ENCODE data around the gene PACSIN1. TPM values are rescaled to one million over a fixed set of nuclear protein-coding genes. Genes with fewer than 3 reads are reported as not detected.

The PACSIN1 gene
- total and polyA plus RNA-seq, 2 donors (not counting 3 experiments of a cell fraction or from before 2014, with no cell fraction given) = 0.03 TPM; not detected in 1

DNA sequence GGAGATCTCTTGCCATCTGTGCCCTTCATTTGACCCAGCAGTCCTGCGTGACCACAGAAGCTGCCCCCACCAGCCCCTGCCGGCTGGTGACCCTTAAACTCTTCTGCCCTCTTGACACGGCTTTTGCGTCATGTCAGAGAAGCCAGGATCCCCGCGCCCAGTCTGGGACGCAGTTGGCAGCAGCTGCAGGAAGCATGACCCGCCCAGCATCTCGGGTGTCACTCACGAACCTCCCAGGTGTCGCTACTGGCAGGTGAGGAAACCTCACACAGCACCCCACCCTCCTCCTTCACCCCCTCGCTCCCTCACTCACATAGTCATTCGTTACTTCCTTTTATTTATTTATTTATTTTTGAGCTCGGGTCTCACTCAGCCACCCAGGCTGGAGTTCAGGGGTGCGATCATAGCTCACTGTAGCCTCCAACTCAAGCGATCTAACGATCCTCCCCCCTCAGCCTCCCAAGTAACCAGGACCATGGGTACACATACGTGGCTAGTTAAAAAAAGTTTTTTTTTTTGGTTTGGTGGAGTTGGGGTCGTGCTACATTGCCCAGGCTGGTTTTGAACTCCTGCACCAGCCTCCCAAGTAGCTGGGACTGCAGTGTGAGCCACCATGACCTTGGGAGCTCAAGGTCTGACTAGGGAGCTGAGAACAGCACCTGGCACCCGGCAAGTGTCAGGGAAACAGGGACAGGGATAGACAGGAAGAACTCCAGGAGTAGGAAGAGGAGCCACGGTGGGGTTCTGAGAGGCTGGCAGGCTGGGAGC lies 104.4 kb downstream of the PACSIN1 start:
- Histone ChIP-seq H4K20me1 (replicated peaks; ENCODE audit: control insufficient read depth, extremely low read depth, insufficient read depth, low read length) (no peaks in the 10 kb centered on the region), H3K36me3 (ENCODE audit: control insufficient read depth in 2 of 2, extremely low read depth in 1 of 2, insufficient read depth in 2 of 2, low read length in 2 of 2) (no peaks in the 10 kb centered on the region), H3K4me2 (ENCODE audit: insufficient read depth, low read length) (no peak overlapping the region), H3K9me1 (replicated peaks; ENCODE audit: control insufficient read depth, extremely low read depth, insufficient read depth, low read length) (no peaks in the 10 kb centered on the region), H3K27ac (ENCODE audit: insufficient read depth, low read depth, low read length) (no peak overlapping the region), H3K9me3 (replicated peaks; ENCODE audit: control insufficient read depth, insufficient read depth, low read length) (no peaks in the 10 kb centered on the region), H2AFZ (ENCODE audit: low read depth, low read length) (no peak overlapping the region), H3K9ac (replicated peaks; ENCODE audit: extremely low read depth, insufficient read depth, low read length) (no peak overlapping the region), H3K27me3 (ENCODE audit: control insufficient read depth in 2 of 2, insufficient read depth in 2 of 2, low read length in 2 of 2) (no peaks in the 10 kb centered on the region), H3K4me1 (ENCODE audit: control insufficient read depth, extremely low read depth, insufficient read depth, low read length) (no peaks in the 10 kb centered on the region), H3K79me2 (ENCODE audit: control insufficient read depth, insufficient read depth, low read length) (no peaks in the 10 kb centered on the region), H3K4me3 (replicated peaks in 1 of 3; ENCODE audit: insufficient read depth in 1 of 3, low read depth in 1 of 3, low read length in 3 of 3) (no peak overlapping the region)
- intact Hi-C loops (cut with micrococcal nuclease) (no loop called here), dilution Hi-C loops (cut with MboI; ENCODE audit: extremely low pct_ligation_motif_present, low sequenced_read_pairs) (no loop called here)
- TF ChIP-seq, protein P1, sequence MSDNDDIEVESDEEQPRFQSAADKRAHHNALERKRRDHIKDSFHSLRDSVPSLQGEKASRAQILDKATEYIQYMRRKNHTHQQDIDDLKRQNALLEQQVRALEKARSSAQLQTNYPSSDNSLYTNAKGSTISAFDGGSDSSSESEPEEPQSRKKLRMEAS (IDR thresholded peaks at IDR 0.05; ENCODE audit: insufficient read depth, insufficient read length) = no peak
- TF ChIP-seq POLR2AphosphoS5 (IDR thresholded peaks at IDR 0.05; ENCODE audit: insufficient read depth, low read depth, low read length) = no peak
- no peak for TF ChIP-seq MYC (IDR thresholded peaks at IDR 0.05; ENCODE audit: low read depth, low read length)
- TF ChIP-seq POLR2A (IDR thresholded peaks at IDR 0.05; ENCODE audit: low read depth, low read length) = no peak
- no peak for TF ChIP-seq GATA2 (IDR thresholded peaks at IDR 0.05; ENCODE audit: insufficient read depth, insufficient read length, low read depth, low read length)
- no peak for TF ChIP-seq FOS (IDR thresholded peaks at IDR 0.05; ENCODE audit: borderline replicate concordance, insufficient read depth, low read length)
- no peak for TF ChIP-seq JUN (IDR thresholded peaks at IDR 0.05; ENCODE audit: borderline replicate concordance, insufficient read depth, insufficient read length, low read depth)
- TF ChIP-seq, protein P2, sequence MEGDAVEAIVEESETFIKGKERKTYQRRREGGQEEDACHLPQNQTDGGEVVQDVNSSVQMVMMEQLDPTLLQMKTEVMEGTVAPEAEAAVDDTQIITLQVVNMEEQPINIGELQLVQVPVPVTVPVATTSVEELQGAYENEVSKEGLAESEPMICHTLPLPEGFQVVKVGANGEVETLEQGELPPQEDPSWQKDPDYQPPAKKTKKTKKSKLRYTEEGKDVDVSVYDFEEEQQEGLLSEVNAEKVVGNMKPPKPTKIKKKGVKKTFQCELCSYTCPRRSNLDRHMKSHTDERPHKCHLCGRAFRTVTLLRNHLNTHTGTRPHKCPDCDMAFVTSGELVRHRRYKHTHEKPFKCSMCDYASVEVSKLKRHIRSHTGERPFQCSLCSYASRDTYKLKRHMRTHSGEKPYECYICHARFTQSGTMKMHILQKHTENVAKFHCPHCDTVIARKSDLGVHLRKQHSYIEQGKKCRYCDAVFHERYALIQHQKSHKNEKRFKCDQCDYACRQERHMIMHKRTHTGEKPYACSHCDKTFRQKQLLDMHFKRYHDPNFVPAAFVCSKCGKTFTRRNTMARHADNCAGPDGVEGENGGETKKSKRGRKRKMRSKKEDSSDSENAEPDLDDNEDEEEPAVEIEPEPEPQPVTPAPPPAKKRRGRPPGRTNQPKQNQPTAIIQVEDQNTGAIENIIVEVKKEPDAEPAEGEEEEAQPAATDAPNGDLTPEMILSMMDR (IDR thresholded peaks at IDR 0.05; ENCODE audit: extremely low read depth in 1 of 2, insufficient read depth in 1 of 2, low read depth in 1 of 2, low read length in 2 of 2) = no peak
- TF ChIP-seq EZH2 (IDR thresholded peaks at IDR 0.05; ENCODE audit: borderline replicate concordance, low read depth, low read length, severe bottlenecking) = no peak
- FAIRE-seq (no peak), DNase-seq (ENCODE audit: low read depth, low spot score) (no peak)
- no TSS peak for BruUV-seq (replicated peaks)
- ChIA-PET POLR2A (no interaction called here), CTCF (interaction anchor here (0.6 to 1.4 kb wide), 4 partner anchors 10 to 150 kb away, joined by 3 to 5 read pairs (median 4); no protein-coding TSS in a partner anchor)

All from endothelial cell of umbilical vein (primary cell).